Stimulated activated CD8-positive, alpha-beta memory T cell treated with anti-CD3 and anti-CD28 coated beads, Interleukin-12 subunit alpha, Interleukin-12 subunit beta, amount 100 ng/mL, for 24 hours (primary cell): Measurements from ENCODE around the gene PLAA.
"Not testable (repeated sequence)": the region's sequence is repeated elsewhere in the genome, so short reads cannot be mapped to it uniquely, and the experiment has no call there.

ENCODE experiments used
- DNase-seq: peaks from one replicate; pipeline ENCODE4 v3.0.0-alpha.2; 2020; ENCODE audit errors: extremely low read depth

Gene PLAA

DNA sequence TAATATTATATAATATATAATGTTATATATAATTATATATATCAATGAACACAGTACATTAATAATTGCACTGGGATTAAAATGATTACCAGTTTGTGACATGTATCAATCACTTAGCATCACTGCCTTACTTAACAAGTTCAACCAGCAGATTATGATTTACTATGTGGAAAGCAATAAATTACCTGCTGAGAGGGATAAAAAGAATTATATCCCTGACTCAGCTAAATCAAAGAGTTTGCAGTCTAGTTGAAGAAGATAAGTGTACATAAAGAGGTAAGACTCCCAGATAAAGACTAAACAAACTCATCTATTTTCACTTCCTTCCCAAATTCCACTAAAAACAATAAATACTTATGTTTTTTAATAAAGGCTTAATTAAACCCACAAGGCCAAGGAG is 11.2 kb downstream of the PLAA start:
- DNase-seq: no peak

DNA sequence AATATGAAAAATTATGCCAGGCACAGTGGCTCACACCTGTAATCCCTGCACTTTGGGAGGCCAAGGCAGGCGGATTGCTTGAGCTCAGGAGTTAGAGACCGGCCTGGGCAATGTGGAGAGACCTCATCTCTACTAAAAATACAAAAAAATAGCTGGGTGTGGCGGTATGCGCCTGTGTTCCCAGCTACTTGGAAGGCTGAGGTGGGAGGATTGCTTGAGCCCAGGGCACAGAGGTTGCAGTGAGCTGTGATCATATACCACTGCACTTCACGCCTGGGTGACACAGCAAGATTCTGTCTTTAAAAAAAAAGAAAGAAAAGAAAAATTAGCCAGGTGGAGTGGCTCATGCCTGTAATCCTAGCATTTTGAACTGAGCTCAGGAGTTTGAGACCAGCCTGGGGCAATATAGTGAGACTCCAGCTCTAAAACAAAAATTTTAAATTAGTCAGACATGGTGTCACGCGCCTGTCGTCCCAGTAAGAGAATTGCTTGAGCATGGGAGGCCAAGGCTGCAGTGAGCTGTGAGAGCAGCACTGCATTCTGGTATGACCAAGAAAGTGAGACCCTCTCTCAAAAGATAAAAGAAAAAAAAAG is 18.0 kb downstream of the PLAA start:
- no peak for DNase-seq

DNA sequence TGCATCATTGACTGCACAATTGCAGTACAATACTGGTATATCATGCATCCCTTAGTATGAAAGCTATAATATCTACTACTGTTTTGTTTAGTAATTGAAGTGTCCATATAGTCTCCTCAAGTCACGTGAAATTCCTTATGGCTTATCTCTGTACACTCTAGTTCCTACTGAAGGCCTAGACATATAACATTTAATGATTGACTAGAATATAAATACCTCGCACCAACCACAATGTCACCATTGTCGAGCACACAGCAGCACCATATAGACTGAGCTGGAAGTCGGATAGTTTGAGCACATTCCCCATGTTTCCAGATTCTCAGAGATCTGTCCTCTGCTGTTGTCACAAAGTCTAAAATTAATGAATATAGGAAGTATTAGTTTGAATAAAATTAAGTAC is 21.4 kb downstream of the PLAA start:
- DNase-seq: no peak

DNA sequence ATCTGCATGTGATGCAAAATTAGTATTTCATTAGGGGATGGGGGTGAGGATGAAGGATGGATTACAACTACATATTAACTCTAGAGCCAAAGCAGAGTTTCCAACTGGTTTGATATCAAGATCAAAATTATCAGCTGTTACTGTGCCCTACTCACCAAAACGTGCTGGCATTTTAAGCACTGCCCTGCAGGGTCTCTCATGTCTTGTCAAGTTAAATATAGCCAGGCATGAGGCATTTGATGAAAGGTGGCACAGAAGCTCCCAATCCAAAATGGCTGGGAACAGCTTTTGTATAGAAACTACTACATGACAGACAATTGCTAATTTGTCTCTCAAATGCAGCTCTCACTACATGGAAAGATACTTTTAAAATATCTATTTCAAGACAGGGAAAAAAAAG is 27.3 kb downstream of the PLAA start:
- no peak for DNase-seq

DNA sequence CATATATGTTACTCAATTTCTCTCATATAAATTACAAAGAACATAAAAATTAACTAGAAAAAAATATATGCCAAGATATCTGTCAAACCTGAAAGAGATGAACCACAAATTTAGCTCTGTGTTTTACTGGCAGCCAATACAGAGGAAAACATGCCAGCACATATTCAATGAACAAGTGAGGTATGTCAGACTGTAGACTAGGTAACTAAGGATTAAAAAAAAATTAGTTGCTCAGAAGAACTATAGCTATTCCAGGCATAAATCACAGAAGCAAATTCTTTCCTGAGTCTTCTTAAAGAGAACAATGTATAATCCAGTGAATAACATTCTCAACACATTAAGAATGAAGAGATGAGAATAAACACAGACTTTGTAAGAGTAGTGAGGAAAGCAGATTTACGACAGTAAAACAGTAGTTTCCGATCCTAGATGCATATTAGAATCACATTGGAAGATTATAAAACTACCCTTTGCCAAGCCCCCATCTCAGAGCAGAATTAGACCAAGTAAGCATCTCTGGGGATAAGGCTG is 33.8 kb downstream of the PLAA start:
- no peak for DNase-seq

DNA sequence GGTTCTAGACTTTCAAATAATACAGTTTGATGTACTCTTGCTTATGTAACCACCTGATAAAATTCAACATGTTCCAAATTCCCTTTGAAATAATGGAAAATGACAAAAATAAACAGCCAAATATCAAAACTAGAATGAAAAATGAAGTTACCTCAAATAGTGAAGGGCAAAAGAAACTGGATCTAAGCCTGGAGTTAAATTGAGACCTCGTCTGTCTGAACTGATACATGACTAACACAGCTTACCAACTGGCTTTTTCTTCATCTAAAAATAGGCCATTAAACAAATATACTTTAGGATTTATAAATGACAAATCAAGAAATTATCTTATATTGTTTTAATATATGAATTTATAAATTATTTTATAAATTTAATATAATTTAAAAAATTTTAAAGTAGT is 42.4 kb downstream of the PLAA start:
- no peak for DNase-seq

DNA sequence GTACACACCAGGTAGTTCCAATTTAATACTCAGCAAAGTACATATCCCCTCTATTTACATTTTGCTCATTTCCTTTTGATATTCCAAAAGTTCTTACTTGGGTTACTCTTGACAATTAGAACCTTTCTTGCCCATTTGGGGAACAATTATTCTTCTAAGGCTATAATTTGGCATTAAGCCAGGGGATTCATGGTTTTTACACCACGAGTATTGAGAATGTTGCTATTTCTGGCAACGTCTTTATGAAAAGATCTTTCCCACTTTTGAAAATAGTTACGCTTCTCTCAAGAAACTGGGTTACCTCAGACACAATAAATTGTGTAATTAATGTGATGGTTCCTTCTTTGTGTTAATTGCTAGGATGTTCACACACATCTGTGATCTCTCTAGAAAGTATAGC is 43.0 kb downstream of the PLAA start:
- DNase-seq: no peak

DNA sequence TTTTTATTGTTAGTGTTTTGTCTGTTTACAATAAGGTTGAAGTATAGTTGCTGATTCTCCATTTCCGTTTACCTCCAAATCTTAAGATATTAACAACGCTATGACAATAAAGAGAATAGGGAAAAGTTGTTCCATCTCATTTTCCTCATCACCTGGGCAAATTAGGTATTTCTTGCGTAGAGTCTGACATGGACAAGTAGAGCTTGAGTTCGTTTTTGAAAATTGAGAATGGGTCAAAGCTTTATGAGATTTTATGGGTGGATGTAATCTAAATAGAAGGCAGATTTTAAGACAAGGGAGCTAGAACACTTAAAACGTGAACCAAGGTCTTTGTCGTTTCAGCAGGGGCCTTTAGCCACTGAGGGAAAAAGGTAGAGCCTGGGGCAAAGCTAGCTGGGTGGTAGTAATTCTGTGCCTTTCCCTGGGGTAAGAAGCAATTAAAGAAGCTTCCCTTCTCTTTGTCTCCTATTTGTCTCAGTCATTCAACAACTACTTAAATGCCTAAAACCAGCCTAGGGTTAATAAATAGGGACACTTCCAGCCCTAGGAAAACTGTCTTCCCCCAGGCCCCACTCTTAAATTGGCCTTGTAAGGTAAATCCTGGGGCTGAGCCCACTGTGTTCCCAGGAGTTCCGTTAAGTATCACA is 53.9 kb downstream of the PLAA start:
- DNase-seq: no peak

DNA sequence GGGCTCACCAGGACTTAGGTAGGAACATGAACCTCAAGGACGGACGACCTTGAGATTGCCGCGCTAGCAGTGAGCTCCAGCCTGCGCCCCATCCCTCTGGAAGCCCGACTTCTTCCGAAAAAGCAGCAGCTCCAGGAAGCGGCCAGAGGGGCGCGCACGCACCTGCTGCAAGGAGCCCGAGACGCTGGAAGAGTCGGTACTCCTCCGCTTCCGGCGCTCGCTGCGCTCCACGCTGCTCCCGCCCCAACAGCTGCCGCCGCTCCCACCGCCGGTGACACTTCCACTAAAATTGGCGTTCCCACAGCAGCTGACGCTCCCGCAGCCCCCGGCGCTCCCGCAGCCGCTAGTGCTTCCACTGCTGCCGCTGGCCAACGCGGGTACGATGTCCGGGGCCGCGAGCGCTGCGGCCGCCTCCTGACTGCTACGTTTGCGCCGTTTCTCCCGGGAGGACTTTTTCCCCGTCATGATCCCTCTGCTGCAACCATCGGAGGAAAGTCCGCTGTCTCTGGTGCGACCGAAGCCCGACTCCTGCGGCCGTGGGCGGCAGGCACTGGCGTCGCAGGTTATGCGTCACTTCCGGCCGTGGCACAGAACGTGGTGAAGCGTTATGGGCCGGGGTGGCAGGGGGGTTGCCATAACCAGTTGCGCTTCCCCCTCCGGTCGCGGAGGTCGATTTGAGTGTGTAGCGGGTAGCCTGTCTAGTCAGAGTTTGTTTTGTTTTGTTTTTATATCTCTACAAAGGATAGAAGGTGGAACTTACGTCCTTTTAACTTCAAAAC is 54.6 kb downstream of the PLAA start, which contains the start of gene CAAP1:
CAAP1 (minus strand) TSS at position 552 of the 779 bp plus-strand sequence; CDS start at position 465, 87 bp downstream.
- peak; percentile 83 for DNase-seq

DNA sequence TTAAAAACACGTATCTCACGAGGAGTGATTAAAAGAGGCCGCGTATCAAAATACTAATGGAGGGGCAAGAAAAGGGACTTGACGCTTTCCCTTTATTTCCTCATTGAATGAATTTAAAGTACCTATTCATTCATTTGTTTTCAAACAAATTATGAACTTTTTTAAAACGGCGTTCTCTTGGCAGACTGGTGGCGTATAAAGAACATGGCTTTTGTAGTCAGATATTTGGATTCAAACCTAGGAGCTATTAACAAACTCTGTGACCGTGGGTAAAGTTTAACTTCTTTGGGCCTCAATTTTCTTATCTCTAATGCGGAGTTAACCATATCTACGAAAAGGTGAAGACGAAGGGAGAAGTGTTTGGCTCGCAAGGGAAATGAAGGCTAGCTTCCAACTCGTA is 55.3 kb downstream of the PLAA start:
- DNase-seq: no peak

DNA sequence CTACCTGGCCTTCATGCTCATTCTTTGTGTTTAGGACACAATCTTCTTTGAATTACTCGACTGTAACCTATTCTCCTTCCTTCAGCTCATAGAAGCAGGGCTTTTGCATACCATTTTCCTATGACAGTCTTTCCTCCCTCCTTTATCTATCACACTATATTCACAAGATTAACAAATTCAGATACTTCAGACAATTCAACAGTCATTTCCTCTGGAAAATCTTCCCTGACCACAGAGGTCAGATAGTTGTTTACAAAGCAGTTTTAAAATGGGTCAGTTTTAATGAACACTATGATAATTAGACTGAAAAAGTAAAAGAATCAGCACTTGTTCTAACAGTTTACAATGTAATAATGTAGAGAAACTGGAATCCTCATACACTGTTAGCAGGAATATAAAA is 58.8 kb downstream of the PLAA start:
- no peak for DNase-seq

DNA sequence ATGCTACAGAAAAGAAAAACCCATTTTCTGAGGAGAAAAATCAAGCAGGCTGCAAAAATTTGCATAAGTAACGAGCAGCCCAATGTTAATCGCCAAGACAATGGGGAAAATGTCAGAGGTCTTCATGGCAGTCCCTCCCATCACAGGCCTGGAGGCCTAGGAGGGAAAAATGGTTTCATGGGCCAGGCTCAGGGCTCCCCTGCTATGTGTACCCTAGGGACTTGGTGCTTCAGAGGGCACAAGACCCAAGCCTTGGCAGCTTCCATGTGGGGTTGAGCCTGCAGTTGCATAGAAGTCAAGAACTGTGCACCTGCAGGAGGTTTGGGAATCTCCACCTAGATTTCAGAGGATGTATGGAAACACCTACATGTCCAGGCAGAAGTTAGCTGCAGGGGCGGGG is 64.9 kb downstream of the PLAA start:
- DNase-seq: no peak

DNA sequence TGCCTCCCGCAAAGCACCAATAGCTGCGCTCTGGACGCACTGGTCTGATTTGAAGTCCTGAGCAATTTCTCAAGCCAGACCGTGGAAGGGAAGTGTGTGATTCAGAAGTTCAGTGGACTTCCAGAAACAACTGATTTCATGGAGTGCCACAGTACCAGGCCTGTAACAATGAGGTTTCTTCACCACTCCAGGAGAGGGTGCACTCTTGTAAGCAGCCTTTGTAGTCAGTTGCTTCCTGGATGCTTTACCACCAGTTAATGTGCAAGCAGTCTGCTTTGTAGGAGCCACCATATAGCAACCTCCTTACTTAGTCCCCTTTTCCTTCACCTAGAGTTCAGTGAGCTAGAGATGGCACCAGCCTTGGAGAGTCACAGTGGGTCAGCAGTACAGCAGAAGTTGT is 66.8 kb downstream of the PLAA start:
- DNase-seq: no peak

DNA sequence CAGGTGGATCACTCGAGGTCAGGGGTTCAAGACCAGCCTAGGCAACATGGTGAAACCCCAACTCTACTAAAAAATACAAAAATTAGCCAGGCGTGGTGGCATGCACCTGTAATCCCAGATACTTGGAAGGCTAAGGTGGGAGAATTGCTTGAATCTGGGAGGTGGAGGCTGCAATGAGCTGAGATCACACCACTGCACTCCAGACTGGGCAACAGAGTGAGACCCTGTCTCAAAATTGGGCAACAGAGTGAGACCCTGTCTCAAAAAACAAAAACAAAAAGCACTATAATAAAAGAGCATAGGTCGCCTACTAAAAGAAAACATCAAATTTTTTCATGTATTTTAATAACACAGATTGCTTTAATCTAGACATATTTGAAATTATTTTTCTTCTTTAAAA is 71.9 kb downstream of the PLAA start:
- DNase-seq: not testable (repeated sequence)

DNA sequence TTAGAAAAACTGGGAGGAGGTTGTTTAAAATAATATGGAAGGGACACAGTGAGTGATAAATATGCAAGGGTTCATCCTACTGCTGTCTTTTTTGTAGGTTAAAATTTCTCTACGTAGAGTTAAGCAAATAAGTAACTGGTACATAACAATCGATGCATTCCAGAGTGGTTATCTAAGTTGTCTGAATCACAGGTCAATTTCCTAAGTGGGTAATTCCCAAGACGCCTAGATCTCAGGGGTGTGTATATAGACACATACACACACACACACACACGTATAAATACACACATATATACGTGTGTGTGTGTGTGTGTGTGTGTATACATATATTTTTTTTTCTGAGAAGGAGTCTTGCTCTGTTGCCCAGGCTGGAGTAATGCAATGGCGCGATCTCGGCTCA is 76.8 kb downstream of the PLAA start:
- DNase-seq: no peak

DNA sequence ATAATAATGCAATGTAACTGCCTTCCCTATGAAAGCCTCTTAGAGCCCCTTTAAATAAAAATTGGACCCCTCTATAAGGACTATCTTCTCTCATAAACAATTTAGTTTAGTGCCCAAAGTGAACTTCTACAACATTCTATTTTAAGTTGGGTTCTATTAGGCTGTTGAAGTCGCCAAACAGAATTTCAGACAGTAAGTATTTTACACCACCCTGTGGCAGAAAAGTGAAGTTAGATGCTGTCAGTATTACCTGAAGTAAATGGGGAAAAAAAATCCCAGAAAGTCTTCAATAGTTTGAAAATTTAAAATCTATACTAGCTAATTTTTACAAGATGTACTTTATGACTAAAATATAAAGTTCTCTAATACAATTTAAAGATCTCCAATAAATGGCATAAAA is 84.0 kb downstream of the PLAA start:
- DNase-seq: no peak

DNA sequence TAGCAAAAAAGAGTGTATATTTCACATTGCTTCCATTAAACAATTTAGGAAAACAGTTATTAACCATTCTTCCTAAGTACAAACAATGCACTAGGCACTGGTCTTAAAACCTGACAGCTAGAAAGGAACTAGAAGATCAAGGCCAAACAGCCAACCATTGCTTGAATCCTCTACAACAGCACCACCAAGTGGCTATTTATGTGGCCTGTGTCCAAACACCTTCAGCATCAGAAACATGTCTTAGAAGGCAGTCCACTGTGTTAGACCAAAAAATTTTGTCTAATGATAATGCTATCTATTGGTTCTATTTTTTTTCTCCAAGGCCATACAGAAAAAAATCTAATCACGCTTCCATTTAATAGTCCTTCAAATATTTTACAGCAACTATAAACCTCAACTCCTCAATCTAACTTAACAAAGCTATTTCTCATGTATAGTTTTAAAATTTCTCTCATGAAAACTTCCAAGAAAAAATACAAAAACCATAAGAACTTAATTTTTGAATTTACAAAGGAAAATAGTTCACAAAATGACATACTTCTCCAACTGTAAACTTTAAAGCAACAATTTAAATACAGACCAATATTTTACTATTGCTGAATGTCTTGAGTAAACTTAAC is 90.5 kb downstream of the PLAA start:
- no peak for DNase-seq
